Natural killer cell (primary cell): ENCODE measurements around the gene METTL22. TPM values are rescaled to one million over a fixed set of nuclear protein-coding genes. Genes with fewer than 3 reads are reported as not detected.

Experiments
- ATAC-seq, 3 donors: fragments of 150-1000 bp in 2 of 3; fragments of 200-7000 bp in 1 of 3; cut with Tn5 transposase; 1 replicate in 1 of 3; 2 replicates in 2 of 3; pipeline ENCODE4 v1.10.0; 2021; ENCODE audit warnings: mild to moderate bottlenecking in 2 of 3, moderate library complexity in 2 of 3
- DNase-seq, 2 donors: peaks; one replicate each; pipeline versions ENCODE4 v3.0.0 to v3.0.0-alpha.2; 2013 to 2021; ENCODE audit warnings: mixed read lengths in 1 of 2
- H3K27ac ChIP-seq: one replicate; pipeline ENCODE4 v1.5.1; 2013; ENCODE audit warnings: mild to moderate bottlenecking, low read length
- H3K27me3 ChIP-seq: one replicate; pipeline ENCODE4 v1.6.1; 2013; ENCODE audit warnings: low read length; ENCODE audit not compliant: control insufficient read depth, insufficient read depth
- H3K36me3 ChIP-seq: one replicate; pipeline ENCODE4 v1.6.1; 2013; ENCODE audit warnings: low read length; ENCODE audit not compliant: control insufficient read depth, insufficient read depth
- H3K4me1 ChIP-seq: one replicate; pipeline ENCODE4 v1.6.1; 2013; ENCODE audit warnings: low read length; ENCODE audit not compliant: control insufficient read depth, insufficient read depth
- H3K4me3 ChIP-seq: one replicate; pipeline ENCODE4 v1.5.1; 2013; ENCODE audit warnings: low read length
- H3K9me3 ChIP-seq: one replicate; pipeline ENCODE4 v1.6.1; 2013; ENCODE audit warnings: low read length; ENCODE audit not compliant: control insufficient read depth, insufficient read depth
- H3K27ac Mint-ChIP-seq, 2 donors: one replicate each; pipeline ENCODE4 v1.8.0; 2022; ENCODE audit warnings: mild to moderate bottlenecking in 2 of 2, mixed read lengths in 2 of 2, moderate library complexity in 1 of 2
- H3K27me3 Mint-ChIP-seq, 2 donors: one replicate each; pipeline ENCODE4 v1.8.0; 2022; ENCODE audit warnings: low read depth in 2 of 2, mixed read lengths in 2 of 2
- H3K36me3 Mint-ChIP-seq: one replicate; pipeline ENCODE4 v1.8.0; 2022; ENCODE audit warnings: mixed read lengths
- H3K4me1 Mint-ChIP-seq, 2 donors: one replicate each; pipeline ENCODE4 v1.8.0; 2022; ENCODE audit warnings: mixed read lengths in 2 of 2
- H3K4me3 Mint-ChIP-seq: one replicate; pipeline ENCODE4 v1.8.0; 2022; ENCODE audit warnings: mild to moderate bottlenecking, moderate library complexity, mixed read lengths
- H3K9me3 Mint-ChIP-seq, 2 donors: one replicate each; pipeline ENCODE4 v1.8.0; 2022; ENCODE audit warnings: mixed read lengths in 2 of 2
- WGBS: methylation state at CpG from one replicate; pipeline ENCODE4 v1.1.7; 2013; ENCODE audit warnings: missing lambda C conversion rate; ENCODE audit not compliant: insufficient coverage; 5-methylcytosine and 5-hydroxymethylcytosine counted together
- intact Hi-C: fragments of 100-400 bp; cut with micrococcal nuclease; formaldehyde crosslinking; loops from one replicate; pipeline ENCODE4 v1.14.2; 2022
- total RNA-seq, 4 donors: library from RNA; stranded (reverse); fragments of 120-200 nt in 1 of 4; gene quantifications; one replicate each; pipeline versions ENCODE4 v1.2.3 to v1.2.4, GENCODE V29; 2013 to 2022
- TF ChIP-seq, protein P1 (sequence below): fragments of 200-600 bp; IDR thresholded peaks from one replicate; pipeline ENCODE4 v1.8.0; 2022; ENCODE audit warnings: antibody characterized with exemption

The METTL22 gene
- total RNA-seq, 3 donors from 2014 or later (not counting 1 experiment from before 2014, with no cell fraction given) = 27.1 to 45.8 (median 38.9) TPM

DNA sequence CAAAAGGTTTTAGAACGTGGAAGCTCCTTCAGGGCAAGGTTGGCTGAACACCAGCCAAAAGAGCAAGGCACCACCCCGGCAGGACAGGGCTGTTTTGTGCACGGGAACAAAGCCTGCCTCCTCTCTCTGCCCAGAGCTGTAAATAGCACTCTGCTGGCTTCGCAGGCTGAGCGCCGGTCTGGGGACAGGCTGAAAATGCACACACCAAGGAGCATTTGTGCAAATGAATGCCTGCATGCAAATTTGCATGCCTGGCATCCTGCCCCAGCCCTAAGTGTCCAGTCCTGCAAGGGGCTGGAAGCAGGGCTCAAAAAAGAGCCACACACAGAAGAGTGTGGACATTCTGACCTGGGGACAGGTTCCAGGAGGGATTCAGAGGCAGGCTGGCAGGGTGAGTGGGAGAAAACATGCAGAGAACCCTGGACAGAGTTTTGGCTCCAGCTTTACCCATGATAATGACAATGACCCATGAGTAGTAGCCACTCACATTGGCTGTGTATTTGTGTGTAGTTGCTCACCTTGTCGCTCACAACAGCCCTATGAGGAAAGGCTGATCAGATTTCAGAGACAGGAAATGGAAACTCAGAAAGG, 64.6 kb downstream of the METTL22 start:
- H3K27me3 ChIP-seq = no peaks in the 10 kb centered on the region
- no peak overlapping the region for H3K27ac ChIP-seq
- Mint-ChIP-seq H3K4me3 (no peak overlapping the region), H3K4me1 (peaks cover 0 to 10% of the 10 kb centered on the region in 2 donors), H3K36me3 (peaks cover 9% of the 10 kb centered on the region), H3K27ac (no peak overlapping the region), H3K27me3 (no peaks in the 10 kb centered on the region), H3K9me3 (peaks cover 5 to 7% of the 10 kb centered on the region in 2 donors)
- DNase-seq (no peak), ATAC-seq (no peak)
- peaks cover 9% of the 10 kb centered on the region for H3K9me3 ChIP-seq
- no peaks in the 10 kb centered on the region for H3K36me3 ChIP-seq
- H3K4me1 ChIP-seq = no peaks in the 10 kb centered on the region
- TF ChIP-seq, protein P1, sequence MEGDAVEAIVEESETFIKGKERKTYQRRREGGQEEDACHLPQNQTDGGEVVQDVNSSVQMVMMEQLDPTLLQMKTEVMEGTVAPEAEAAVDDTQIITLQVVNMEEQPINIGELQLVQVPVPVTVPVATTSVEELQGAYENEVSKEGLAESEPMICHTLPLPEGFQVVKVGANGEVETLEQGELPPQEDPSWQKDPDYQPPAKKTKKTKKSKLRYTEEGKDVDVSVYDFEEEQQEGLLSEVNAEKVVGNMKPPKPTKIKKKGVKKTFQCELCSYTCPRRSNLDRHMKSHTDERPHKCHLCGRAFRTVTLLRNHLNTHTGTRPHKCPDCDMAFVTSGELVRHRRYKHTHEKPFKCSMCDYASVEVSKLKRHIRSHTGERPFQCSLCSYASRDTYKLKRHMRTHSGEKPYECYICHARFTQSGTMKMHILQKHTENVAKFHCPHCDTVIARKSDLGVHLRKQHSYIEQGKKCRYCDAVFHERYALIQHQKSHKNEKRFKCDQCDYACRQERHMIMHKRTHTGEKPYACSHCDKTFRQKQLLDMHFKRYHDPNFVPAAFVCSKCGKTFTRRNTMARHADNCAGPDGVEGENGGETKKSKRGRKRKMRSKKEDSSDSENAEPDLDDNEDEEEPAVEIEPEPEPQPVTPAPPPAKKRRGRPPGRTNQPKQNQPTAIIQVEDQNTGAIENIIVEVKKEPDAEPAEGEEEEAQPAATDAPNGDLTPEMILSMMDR = no peak
- H3K4me3 ChIP-seq = no peak overlapping the region
- intact Hi-C loops = no loop called here
- 76% methylated on average over 7 of the region's 7 CpGs for WGBS

DNA sequence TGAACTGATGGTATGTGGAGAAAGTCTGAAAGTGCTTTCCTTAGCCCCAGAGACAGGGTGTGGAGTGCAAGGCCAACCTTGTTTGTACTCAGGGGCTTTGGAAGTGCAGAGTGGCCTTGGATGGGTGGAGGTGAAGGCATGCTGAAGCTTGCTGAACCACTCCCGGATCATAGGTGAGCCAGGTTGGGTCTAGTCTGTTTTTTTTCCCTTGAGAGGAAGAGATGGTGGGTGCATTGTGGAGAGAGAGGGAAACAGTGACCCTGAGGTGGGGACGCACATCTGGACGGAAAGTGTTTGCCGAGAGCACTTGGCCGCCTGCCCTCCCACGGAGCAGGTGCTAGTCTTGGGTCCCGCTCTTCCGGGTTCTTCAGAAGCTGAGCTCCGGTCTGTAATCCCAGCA, 65.4 kb downstream of the METTL22 start:
- Histone ChIP-seq H3K27ac (no peak overlapping the region), H3K4me1 (no peaks in the 10 kb centered on the region), H3K9me3 (peaks cover 9% of the 10 kb centered on the region), H3K27me3 (no peaks in the 10 kb centered on the region), H3K4me3 (no peak overlapping the region), H3K36me3 (no peaks in the 10 kb centered on the region)
- ATAC-seq (no peak), DNase-seq (no peak)
- H3K4me3 Mint-ChIP-seq = no peak overlapping the region
- H3K4me1 Mint-ChIP-seq = peaks cover 0 to 10% of the 10 kb centered on the region in 2 donors
- H3K9me3 Mint-ChIP-seq = peaks cover 5 to 7% of the 10 kb centered on the region in 2 donors
- H3K27me3 Mint-ChIP-seq = no peaks in the 10 kb centered on the region
- H3K27ac Mint-ChIP-seq = no peak overlapping the region
- intact Hi-C loops = no loop called here
- H3K36me3 Mint-ChIP-seq = peaks cover 9% of the 10 kb centered on the region
- TF ChIP-seq, protein P1 = no peak
- WGBS = 97% methylated on average over 9 of the region's 9 CpGs

DNA sequence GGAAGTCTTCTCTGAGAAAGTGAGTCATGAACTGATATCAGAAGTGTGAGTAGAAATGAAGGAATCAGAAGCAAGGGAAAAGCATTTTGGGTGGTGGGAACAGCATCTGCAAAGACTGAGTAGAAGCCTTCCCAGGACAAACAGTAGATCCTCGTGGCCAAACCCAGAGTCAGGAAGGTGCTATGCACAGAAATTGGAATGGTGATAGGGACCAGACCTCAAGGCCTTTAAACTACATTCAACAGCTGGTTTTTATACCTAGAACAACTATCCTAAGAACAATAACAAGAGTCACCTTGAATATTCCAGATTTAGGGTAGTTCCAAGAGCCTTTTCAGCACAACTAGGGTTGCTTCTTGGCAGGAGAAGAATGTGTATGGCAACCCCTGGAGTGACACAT, 68.2 kb downstream of the METTL22 start:
- Mint-ChIP-seq H3K27ac (no peak overlapping the region), H3K9me3 (peaks cover 5 to 7% of the 10 kb centered on the region in 2 donors), H3K36me3 (peaks cover 9% of the 10 kb centered on the region), H3K4me3 (no peak overlapping the region), H3K27me3 (no peaks in the 10 kb centered on the region), H3K4me1 (peaks cover 0 to 4% of the 10 kb centered on the region in 2 donors)
- 80% methylated on average over 1 of the region's 1 CpG for WGBS
- TF ChIP-seq, protein P1 = no peak
- no peak overlapping the region for H3K27ac ChIP-seq
- H3K27me3 ChIP-seq = no peaks in the 10 kb centered on the region
- intact Hi-C loops = no loop called here
- no peaks in the 10 kb centered on the region for H3K4me1 ChIP-seq
- no peaks in the 10 kb centered on the region for H3K36me3 ChIP-seq
- no peak for DNase-seq
- H3K4me3 ChIP-seq = no peak overlapping the region
- peaks cover 9% of the 10 kb centered on the region for H3K9me3 ChIP-seq
- no peak for ATAC-seq

DNA sequence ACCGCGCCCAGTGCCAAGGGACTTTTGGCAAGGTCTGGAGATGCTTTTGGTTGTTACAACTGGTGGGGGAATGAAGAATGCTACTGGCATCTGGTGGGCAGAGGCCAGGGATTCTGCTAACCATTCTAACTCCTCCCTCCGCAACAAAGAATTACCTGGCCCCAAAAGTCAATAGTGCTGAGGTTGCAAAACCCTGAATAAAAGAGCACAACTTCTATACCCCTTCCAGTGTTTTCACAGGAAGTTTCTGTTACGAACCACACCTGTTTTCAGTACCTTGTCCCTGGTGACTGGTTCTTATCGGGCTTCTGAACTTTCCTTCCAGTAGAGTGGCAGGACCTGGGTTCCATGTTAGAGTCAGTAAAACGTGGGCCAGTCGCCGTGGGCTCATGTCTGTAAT, 70.2 kb downstream of the METTL22 start:
- DNase-seq (no peak), ATAC-seq (no peak)
- H3K9me3 ChIP-seq = peaks cover 9% of the 10 kb centered on the region
- no peak overlapping the region for H3K27ac ChIP-seq
- no peak overlapping the region for H3K4me3 ChIP-seq
- H3K9me3 Mint-ChIP-seq = peaks cover 5 to 7% of the 10 kb centered on the region in 2 donors
- WGBS = 94% methylated on average over 8 of the region's 8 CpGs
- H3K27me3 Mint-ChIP-seq = no peaks in the 10 kb centered on the region
- peaks cover 9% of the 10 kb centered on the region for H3K36me3 Mint-ChIP-seq
- H3K4me1 ChIP-seq = no peaks in the 10 kb centered on the region
- no peak overlapping the region for H3K4me3 Mint-ChIP-seq
- peaks cover 0 to 3% of the 10 kb centered on the region in 2 donors for H3K4me1 Mint-ChIP-seq
- intact Hi-C loops = no loop called here
- no peaks in the 10 kb centered on the region for H3K36me3 ChIP-seq
- H3K27ac Mint-ChIP-seq = no peak overlapping the region
- no peaks in the 10 kb centered on the region for H3K27me3 ChIP-seq
- TF ChIP-seq, protein P1 = no peak
